COLO829 (cell line): Measurements from ENCODE around the gene TRIM46.
"Not testable (repeated sequence)": the region's sequence is repeated elsewhere in the genome, so short reads cannot be mapped to it uniquely, and the experiment has no call there.

ENCODE experiments used
- DNase-seq: peaks from one replicate; pipeline ENCODE4 v3.0.0; 2012; ENCODE audit warnings: low spot score

The TRIM46 gene

GRCh38 chr1:155228096-155228427 lies 54.4 kb downstream of the TRIM46 start:
- no peak for DNase-seq

- not testable (repeated sequence) for DNase-seq
These were observed 57.7 kb downstream of the TRIM46 start for GRCh38 chr1:155231302-155231701.

GRCh38 chr1:155232001-155232978 lies 58.6 kb downstream of the TRIM46 start:
- not testable (repeated sequence) for DNase-seq

- not testable (repeated sequence) for DNase-seq
These were observed 59.9 kb downstream of the TRIM46 start for GRCh38 chr1:155233502-155233901.
